Activated T-helper 1 cell treated with anti-CD3 and anti-CD28 coated beads, Interleukin-12 subunit alpha, Interleukin-12 subunit beta, Interleukin-2, Interleukin-4 antibody, amounts not matched to agents 30 ng/mL and 10 ng/mL and 1 ng/mL, durations not matched to agents 14 hours and 24 hours and 36 hours (primary cell): ENCODE results near the gene SPARCL1. TPM values are rescaled to one million over a fixed set of nuclear protein-coding genes. Genes with fewer than 3 reads are reported as not detected.
"Not testable (repeated sequence)": the region's sequence is repeated elsewhere in the genome, so short reads cannot be mapped to it uniquely, and the experiment has no call there.

ENCODE experiments used
- DNase-seq: peaks from one replicate; pipeline ENCODE4 v3.0.0; 2021; ENCODE audit warnings: low spot score
- H3K27ac Mint-ChIP-seq: one replicate; pipeline ENCODE4 v1.8.0; 2021; ENCODE audit warnings: mild to moderate bottlenecking, mixed read lengths
- H3K27me3 Mint-ChIP-seq: one replicate; pipeline ENCODE4 v1.8.0; 2022; ENCODE audit warnings: mild to moderate bottlenecking, moderate library complexity, mixed read lengths; ENCODE audit not compliant: insufficient read depth
- H3K36me3 Mint-ChIP-seq: one replicate; pipeline ENCODE4 v1.8.0; 2021; ENCODE audit warnings: low read depth, mixed read lengths
- H3K4me1 Mint-ChIP-seq: one replicate; pipeline ENCODE4 v1.8.0; 2021; ENCODE audit warnings: low read depth, mixed read lengths
- H3K4me3 Mint-ChIP-seq: one replicate; pipeline ENCODE4 v1.8.0; 2021; ENCODE audit warnings: mild to moderate bottlenecking, moderate library complexity, mixed read lengths
- H3K9me3 Mint-ChIP-seq: one replicate; pipeline ENCODE4 v1.8.0; 2021; ENCODE audit warnings: mixed read lengths
- intact Hi-C: fragments of 100-400 bp; cut with micrococcal nuclease; formaldehyde crosslinking; loops from one replicate; pipeline ENCODE4 v1.15.1; 2024
- total RNA-seq: library from RNA; stranded (reverse); gene quantifications from 2 replicates; pipeline ENCODE4 v1.2.3, GENCODE V29; 2022

The SPARCL1 gene
- total RNA-seq, 1 donor from 2014 or later, result not detected

DNA sequence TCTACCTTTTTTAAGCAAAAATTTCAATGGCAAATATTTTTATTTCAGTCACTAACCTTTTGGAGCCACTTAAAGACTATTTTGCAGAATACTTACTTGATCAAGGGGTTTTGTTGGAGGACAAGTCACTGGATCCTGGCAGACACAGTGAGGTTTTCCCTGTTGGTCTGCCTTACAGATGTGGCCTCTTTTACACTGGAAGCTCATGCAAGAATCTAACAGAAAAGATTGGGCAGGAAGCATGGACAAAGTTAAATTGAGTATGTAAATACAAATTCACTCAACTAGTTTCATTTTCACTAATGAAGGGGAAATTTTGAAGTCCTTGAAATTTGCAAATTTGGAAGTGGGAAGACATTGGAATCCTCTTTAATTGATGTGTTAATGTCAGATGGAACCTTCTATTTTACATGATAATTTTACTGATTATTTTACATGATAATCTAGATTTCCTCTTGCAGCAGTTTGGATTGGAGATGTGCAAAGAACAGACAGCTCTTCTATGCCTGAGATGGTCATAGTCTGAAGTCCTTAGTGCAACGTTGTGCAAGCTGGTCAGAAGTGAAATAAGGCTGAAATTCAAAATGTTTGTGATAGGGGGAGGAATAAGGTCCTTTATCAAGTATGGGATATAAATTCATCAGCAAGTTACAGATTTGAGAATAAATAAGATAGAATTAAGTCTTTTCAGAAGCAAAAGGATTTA, 38.4 kb downstream of the SPARCL1 start:
- H3K4me1 Mint-ChIP-seq, result peaks cover 8% of the 10 kb centered on the region
- no peaks in the 10 kb centered on the region for H3K9me3 Mint-ChIP-seq

DNA sequence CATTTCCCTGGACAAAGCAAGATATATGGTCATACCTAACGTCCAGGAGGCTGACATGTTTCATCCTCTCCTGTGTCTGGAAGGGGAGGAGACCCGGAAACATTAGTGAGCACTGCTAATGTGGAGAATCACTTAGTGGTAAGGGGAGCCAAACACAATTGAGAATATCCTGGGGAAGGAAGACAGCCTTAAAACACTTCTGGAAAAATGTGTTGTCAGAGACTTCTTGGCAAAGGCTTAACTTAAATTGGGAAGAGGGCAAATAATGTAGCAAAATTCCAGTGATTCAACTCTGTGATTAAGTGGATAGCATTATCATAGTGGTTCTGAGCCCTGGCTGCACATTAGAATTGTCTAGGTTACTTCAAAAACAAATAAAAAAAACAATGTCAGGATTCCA, 39.5 kb downstream of the SPARCL1 start:
- DNase-seq, result no peak
- H3K27ac Mint-ChIP-seq, result no peak overlapping the region
- peaks cover 8% of the 10 kb centered on the region for H3K4me1 Mint-ChIP-seq
- no peaks in the 10 kb centered on the region for H3K36me3 Mint-ChIP-seq
- H3K4me3 Mint-ChIP-seq, result no peak overlapping the region
- intact Hi-C loops, result loop anchor here (10.0 kb wide), 1 partner anchor 355 kb away; no protein-coding TSS in a partner anchor
- H3K27me3 Mint-ChIP-seq, result no peaks in the 10 kb centered on the region
- no peaks in the 10 kb centered on the region for H3K9me3 Mint-ChIP-seq

More for the DNA sequence above, 38.4 kb downstream of the SPARCL1 start:
- intact Hi-C loops, result loop anchor here (10.0 kb wide), 1 partner anchor 354 kb away; no protein-coding TSS in a partner anchor
- H3K27ac Mint-ChIP-seq, result no peak overlapping the region
- H3K4me3 Mint-ChIP-seq, result no peak overlapping the region
- no peaks in the 10 kb centered on the region for H3K36me3 Mint-ChIP-seq
- no peaks in the 10 kb centered on the region for H3K27me3 Mint-ChIP-seq
- no peak for DNase-seq

DNA sequence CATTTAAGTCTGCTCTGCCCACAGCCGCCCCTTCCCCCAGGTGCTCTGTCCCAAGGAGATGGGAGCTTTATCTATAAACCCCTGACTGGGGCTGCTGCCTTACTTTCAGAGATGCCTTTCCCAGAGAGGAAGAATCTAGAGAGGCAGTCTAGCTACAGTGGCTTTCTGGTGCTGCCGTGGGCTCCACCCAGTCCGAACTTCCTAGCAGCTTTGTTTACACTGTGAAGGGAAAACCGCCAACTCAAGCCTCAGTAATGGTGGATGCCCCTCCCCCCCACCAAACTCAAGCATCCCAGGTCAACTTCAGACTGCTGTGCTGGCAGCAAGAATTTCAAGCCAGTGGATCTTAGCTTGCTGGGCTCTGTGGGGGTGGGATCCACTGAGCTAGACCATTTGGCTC, 40.5 kb downstream of the SPARCL1 start:
- DNase-seq, result not testable (repeated sequence)

DNA sequence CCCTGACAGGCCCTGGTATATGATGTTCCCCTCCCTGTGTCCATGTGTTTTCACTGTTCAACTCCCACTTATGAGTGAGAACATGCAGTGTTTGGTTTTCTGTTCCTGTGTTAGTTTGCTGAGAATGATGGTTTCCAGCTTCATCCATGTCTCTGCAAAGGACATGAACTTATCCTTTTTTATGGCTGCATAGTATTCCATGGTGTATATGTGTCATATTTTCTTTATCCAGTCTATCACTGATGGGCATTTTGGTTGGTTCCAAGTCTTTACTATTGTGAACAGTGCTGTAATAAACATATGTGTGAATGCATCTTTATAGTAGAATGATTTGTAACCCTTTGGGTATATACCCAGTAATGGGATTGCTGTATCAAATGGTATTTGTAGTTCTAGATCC, 45.9 kb downstream of the SPARCL1 start:
- DNase-seq, H3K36me3 Mint-ChIP-seq, H3K4me3 Mint-ChIP-seq, H3K27me3 Mint-ChIP-seq, intact Hi-C loops, H3K9me3 Mint-ChIP-seq, H3K4me1 Mint-ChIP-seq, H3K27ac Mint-ChIP-seq: not testable (repeated sequence)

More for the DNA sequence above, 40.5 kb downstream of the SPARCL1 start:
- H3K9me3 Mint-ChIP-seq, H3K36me3 Mint-ChIP-seq, H3K4me1 Mint-ChIP-seq, H3K27ac Mint-ChIP-seq, H3K4me3 Mint-ChIP-seq, intact Hi-C loops, H3K27me3 Mint-ChIP-seq: not testable (repeated sequence)

DNA sequence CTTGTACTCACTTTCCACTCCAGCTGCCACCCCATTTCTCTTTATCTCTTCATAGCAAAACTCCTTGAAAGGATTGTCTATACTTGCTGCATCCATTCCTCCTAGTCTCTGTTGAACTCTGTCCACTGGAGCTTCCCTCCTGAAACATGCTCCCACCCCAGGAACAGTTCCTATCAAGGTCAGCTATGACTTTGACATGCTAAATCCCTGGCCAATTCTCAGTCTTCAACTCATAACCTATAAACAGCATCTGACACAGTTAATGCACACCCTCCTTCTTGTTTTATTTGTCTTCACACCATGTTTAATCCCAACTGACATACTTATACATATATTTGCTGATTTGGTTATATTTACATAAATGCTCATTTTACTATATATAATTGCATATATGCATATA, 47.8 kb downstream of the SPARCL1 start:
- no peak overlapping the region for H3K27ac Mint-ChIP-seq
- DNase-seq, result no peak
- intact Hi-C loops, result no loop called here
- no peaks in the 10 kb centered on the region for H3K36me3 Mint-ChIP-seq
- H3K27me3 Mint-ChIP-seq, result no peaks in the 10 kb centered on the region
- H3K4me1 Mint-ChIP-seq, result no peaks in the 10 kb centered on the region
- H3K4me3 Mint-ChIP-seq, result no peak overlapping the region
- no peaks in the 10 kb centered on the region for H3K9me3 Mint-ChIP-seq

DNA sequence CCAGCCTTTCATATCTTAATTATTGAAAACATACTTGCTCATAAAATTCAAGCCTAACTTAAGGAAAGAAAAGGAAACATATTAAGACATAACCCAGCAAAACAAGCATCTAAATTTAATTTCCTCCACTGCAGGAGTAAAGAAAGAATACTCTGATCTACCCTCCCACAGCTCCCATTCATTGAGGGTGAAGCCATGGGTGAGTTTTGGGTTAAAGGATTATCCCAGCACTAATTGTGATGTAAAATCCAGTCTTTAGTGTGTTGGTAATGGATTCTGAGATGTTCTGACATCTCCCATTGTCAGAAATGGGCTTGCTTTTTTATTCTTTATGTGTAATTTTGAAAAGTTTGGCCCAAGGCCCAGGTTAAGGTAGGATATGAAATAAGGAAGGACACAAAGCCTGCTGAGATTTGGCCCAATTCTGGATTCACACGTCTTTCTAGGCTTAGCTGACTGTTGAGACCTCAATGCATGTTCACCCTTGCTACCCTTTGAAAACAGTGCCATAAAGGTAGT, 50.4 kb downstream of the SPARCL1 start:
- H3K9me3 Mint-ChIP-seq, result no peaks in the 10 kb centered on the region
- H3K36me3 Mint-ChIP-seq, result no peaks in the 10 kb centered on the region
- no peaks in the 10 kb centered on the region for H3K4me1 Mint-ChIP-seq
- no peak for DNase-seq
- no peak overlapping the region for H3K4me3 Mint-ChIP-seq
- no peaks in the 10 kb centered on the region for H3K27me3 Mint-ChIP-seq
- intact Hi-C loops, result no loop called here
- no peak overlapping the region for H3K27ac Mint-ChIP-seq

DNA sequence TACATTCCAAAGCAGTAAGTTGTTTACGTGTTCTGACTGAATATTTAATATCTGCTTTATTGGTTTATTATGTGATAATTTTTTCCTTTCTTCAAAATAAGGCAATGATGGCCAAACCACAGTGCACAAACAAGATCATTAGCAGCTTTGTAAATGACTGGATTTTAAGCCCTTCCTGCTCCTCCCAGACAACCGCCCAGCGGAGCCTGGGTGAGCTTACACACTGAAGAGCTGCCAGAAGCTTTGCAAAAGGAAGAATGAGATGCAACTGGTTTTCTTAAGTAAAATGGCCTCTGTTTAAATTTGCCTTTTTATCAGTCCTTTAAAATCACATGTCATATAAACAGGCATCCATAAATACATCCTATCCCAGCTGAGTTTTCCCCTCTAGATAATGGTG, 52.2 kb downstream of the SPARCL1 start:
- Mint-ChIP-seq H3K36me3 (no peaks in the 10 kb centered on the region), H3K27me3 (no peaks in the 10 kb centered on the region), H3K4me3 (no peak overlapping the region), H3K9me3 (no peaks in the 10 kb centered on the region), H3K27ac (no peak overlapping the region), H3K4me1 (no peaks in the 10 kb centered on the region)
- DNase-seq, result no peak
- intact Hi-C loops, result no loop called here

DNA sequence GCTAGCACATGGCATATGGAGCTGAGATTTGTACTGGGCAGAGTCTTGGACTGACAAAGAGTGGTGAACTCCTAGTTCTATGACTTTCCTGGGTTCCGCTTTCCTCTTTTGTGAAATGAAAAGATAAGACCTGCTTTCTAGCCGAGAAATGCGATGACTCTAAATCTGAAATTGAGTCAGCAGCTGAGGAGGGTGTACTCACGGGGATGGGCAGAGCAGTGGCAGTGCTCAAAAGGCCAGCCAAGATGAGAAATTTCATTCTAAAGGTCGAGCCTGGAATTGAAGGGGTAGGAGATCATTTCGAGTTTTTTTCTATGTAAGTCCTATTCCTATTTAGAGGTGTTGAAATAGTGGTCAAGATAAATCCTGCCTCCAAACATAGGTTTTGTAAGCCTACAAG, 59.8 kb downstream of the SPARCL1 start:
- intact Hi-C loops, result loop anchor here (5.0 kb wide), 2 partner anchors 117 to 232 kb away; no protein-coding TSS in a partner anchor
- H3K27me3 Mint-ChIP-seq, result no peaks in the 10 kb centered on the region
- DNase-seq, result no peak
- H3K36me3 Mint-ChIP-seq, result no peaks in the 10 kb centered on the region
- no peak overlapping the region for H3K4me3 Mint-ChIP-seq
- H3K27ac Mint-ChIP-seq, result no peak overlapping the region
- H3K4me1 Mint-ChIP-seq, result no peaks in the 10 kb centered on the region
- no peaks in the 10 kb centered on the region for H3K9me3 Mint-ChIP-seq

DNA sequence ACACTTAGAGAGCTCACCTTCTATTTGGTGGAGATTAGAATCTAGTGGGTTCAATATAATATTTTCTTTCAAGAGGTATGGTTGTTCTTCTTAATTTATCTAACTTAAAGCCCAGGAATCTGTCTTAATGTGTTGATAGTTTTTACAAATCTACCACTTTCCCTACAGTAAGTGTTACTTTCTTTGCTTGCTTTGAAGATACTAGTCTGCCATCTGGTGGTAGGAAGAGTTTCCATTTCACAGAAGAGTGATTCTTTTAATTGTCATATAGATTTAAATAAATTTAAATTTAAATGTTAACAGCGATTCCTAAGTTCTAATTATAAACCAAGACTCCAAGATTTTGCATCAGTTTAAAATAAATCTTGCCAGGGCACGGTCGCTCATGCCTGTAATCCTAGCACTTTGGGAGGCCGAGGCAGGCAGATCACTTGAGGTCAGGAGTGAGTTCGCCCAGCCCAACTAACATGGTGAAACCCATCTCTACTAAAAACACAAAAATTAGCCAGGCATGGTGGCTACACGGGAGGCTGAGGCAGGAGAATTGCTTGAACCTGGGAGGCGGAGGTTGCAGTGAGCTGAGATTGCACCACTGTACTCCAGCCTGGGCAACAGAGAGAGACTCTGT, 63.3 kb downstream of the SPARCL1 start:
- no peak overlapping the region for H3K27ac Mint-ChIP-seq
- intact Hi-C loops, result loop anchor here (1.0 to 5.0 kb wide), 7 partner anchors 44 to 316 kb away; partner anchors contain the start of genes HSD17B11 and NUDT9

DNA sequence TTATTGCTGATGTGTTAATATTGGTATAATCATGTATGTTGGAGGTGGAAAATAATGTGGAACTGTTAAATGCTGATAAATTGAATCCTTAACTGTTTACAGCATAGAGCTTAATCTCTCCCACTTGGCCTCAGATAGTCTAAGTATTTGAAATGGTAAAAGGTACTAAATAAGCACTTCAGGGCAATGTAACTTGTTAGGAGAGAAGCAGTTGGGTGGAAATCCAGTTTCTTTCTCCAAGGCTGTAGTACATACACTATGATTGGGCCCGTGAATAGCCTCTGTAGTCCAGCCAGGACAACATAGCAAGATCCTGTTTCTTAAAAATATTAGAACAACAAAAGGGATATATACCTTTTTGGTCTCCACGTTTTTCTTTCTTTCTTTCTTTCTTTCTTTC, 67.1 kb downstream of the SPARCL1 start:
- Mint-ChIP-seq H3K4me3 (no peak overlapping the region), H3K27me3 (no peaks in the 10 kb centered on the region), H3K27ac (no peak overlapping the region), H3K4me1 (no peaks in the 10 kb centered on the region), H3K36me3 (peaks cover 3% of the 10 kb centered on the region), H3K9me3 (no peaks in the 10 kb centered on the region)
- intact Hi-C loops, result no loop called here
- no peak for DNase-seq

More for the DNA sequence above, 63.3 kb downstream of the SPARCL1 start:
- no peak overlapping the region for H3K4me3 Mint-ChIP-seq
- no peaks in the 10 kb centered on the region for H3K27me3 Mint-ChIP-seq
- no peaks in the 10 kb centered on the region for H3K36me3 Mint-ChIP-seq
- DNase-seq, result no peak
- no peaks in the 10 kb centered on the region for H3K9me3 Mint-ChIP-seq
- no peaks in the 10 kb centered on the region for H3K4me1 Mint-ChIP-seq

DNA sequence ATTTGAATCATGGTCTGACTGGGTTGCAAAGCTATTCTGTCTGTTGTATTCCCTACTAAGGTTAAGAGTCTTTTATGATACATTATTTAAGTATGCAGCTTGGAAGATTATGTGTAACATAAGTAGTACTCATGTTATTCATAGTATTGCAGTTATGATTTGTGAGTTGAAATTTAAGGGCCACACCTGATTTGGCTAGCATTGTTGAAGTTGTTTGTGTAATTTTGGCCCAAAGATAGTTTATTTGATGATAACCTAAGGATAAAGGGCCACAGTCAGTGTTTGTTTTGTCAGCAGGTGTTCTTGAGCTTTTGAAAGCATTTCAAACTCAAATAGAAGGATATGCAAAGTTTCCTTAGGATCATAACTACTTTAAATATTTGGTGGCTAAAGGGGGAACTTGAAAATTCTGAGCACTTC, 67.9 kb downstream of the SPARCL1 start:
- no peak for DNase-seq
- H3K4me1 Mint-ChIP-seq, result no peaks in the 10 kb centered on the region
- H3K4me3 Mint-ChIP-seq, result no peak overlapping the region
- intact Hi-C loops, result no loop called here
- H3K36me3 Mint-ChIP-seq, result peaks cover 3% of the 10 kb centered on the region
- H3K9me3 Mint-ChIP-seq, result no peaks in the 10 kb centered on the region
- H3K27me3 Mint-ChIP-seq, result no peaks in the 10 kb centered on the region
- no peak overlapping the region for H3K27ac Mint-ChIP-seq

DNA sequence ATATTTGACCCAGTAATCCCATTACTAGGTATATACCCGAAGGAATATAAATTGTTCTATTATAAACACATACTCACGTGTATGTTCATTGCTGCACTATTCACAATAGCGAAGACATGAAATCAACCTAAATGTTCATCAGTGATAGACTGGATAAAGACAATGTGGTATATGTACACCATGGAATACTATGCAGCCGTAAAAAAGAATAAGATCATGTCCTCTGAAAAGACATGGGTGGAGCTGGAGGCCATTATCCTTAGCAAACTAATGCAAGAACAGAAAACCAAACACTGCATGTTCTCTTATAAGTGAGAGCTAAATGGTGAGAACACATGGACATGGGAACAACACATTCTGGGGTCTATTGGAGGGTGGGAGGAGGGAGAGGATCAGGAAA, 70.3 kb downstream of the SPARCL1 start:
- Mint-ChIP-seq H3K9me3 (no peaks in the 10 kb centered on the region), H3K4me1 (no peaks in the 10 kb centered on the region), H3K27ac (no peak overlapping the region), H3K27me3 (no peaks in the 10 kb centered on the region), H3K4me3 (no peak overlapping the region), H3K36me3 (peaks cover 3% of the 10 kb centered on the region)
- no peak for DNase-seq
- intact Hi-C loops, result no loop called here

DNA sequence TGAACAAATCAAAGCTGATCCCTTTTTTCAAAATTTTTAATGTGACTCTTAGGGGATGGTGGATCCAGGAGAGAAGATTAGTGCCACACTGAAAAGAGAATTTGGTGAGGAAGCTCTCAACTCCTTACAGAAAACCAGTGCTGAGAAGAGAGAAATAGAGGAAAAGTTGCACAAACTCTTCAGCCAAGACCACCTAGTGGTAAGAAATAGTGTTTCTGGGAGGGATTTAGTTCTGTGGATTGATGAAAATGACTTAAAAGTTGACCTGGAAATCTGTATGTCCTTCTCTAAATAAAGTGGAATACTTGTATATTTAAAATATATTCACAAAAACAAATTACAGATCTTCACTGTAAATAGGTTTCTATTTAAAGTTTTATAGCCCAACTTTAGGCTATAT, 77.6 kb downstream of the SPARCL1 start:
- Mint-ChIP-seq H3K9me3 (no peaks in the 10 kb centered on the region), H3K27ac (no peak overlapping the region), H3K4me3 (no peak overlapping the region), H3K4me1 (no peaks in the 10 kb centered on the region), H3K36me3 (peaks cover 4% of the 10 kb centered on the region), H3K27me3 (no peaks in the 10 kb centered on the region)
- intact Hi-C loops, result no loop called here
- DNase-seq, result no peak
